GM12878 (cell line): ENCODE results near the gene ING5. TPM values are rescaled to one million over a fixed set of nuclear protein-coding genes. Genes with fewer than 3 reads are reported as not detected.

Experiments used
- ATAC-seq: fragments of 200-7000 bp; cut with Tn5 transposase; 3 replicates; pipeline ENCODE4 v1.9.1; 2020; ENCODE audit warnings: mild to moderate bottlenecking, moderate library complexity
- BruUV-seq: library from RNA; stranded (reverse); fragments of 400-500 nt; replicated peaks from 2 replicates; lab custom pipeline; 2021; lab: Mats Ljungman, UMichigan
- CTCF ChIA-PET: fragments of 300-600 bp; sonication (Branson Sonifier 250); formaldehyde crosslinking; extraction: SDS; loops from one replicate; lab custom pipeline; 2021; ENCODE audit warnings: inconsistent platforms; lab: Yijun Ruan, JAX
- POLR2A ChIA-PET: fragments of 350-600 bp; formaldehyde crosslinking; extraction: SDS; loops from one replicate; lab custom pipeline; 2021; ENCODE audit warnings: inconsistent platforms; lab: Charles Lee
- RAD21 ChIA-PET: fragments of 300-600 bp; sonication (Branson Sonifier 250); formaldehyde crosslinking; loops from one replicate; lab custom pipeline; 2023; ENCODE audit warnings: antibody characterized with exemption; ENCODE audit not compliant: unreplicated experiment; lab: Charles Lee
- SMC1A ChIA-PET: fragments of 300-600 bp; sonication (Branson Sonifier 250); formaldehyde crosslinking; loops from one replicate; lab custom pipeline; 2023; ENCODE audit not compliant: unreplicated experiment, uncharacterized antibody; lab: Charles Lee
- DNase-seq: peaks from one replicate; pipeline ENCODE4 v3.0.0-alpha.2; 2011; ENCODE audit warnings: low read depth, low spot score
- FAIRE-seq: peaks from 3 replicates; lab custom pipeline; 2011; peaks lifted over from hg19 to GRCh38; lab: Jason Lieb, UNC
- H2AFZ ChIP-seq: 2 replicates; pipeline ENCODE4 v1.6.0; 2011; ENCODE audit warnings: low read depth, low read length, control low read depth; ENCODE audit not compliant: control insufficient read depth
- H3K27ac ChIP-seq: 2 replicates; pipeline ENCODE4 v1.5.1; 2011; ENCODE audit warnings: control low read depth; ENCODE audit not compliant: control insufficient read depth, insufficient read depth
- H3K27me3 ChIP-seq, 2 experiments: replicated peaks in 1 of 2; 2 replicates each; pipeline versions ENCODE4 v1.6.0 to v1.6.1; 2011; ENCODE audit warnings: low read length in 1 of 2; ENCODE audit not compliant: control insufficient read depth in 2 of 2, insufficient read depth in 2 of 2
- H3K36me3 ChIP-seq, 2 experiments: 2 replicates each; pipeline ENCODE4 v1.5.1; 2011; ENCODE audit warnings: low read length in 1 of 2; ENCODE audit not compliant: control insufficient read depth in 2 of 2, insufficient read depth in 2 of 2
- H3K4me1 ChIP-seq: 2 replicates; pipeline ENCODE4 v1.6.1; 2011; ENCODE audit warnings: mild to moderate bottlenecking, low read length, moderate library complexity, mixed read lengths; ENCODE audit not compliant: control insufficient read depth, insufficient read depth
- H3K4me2 ChIP-seq: 2 replicates; pipeline ENCODE4 v1.6.0; 2011; ENCODE audit warnings: control low read depth; ENCODE audit not compliant: control insufficient read depth, insufficient read depth
- H3K4me3 ChIP-seq: fragments of 200-600 bp; sonication (generic); 2 replicates; pipeline ENCODE4 v1.5.1; 2016
- H3K79me2 ChIP-seq: 2 replicates; pipeline ENCODE4 v1.6.0; 2011; ENCODE audit warnings: low read length; ENCODE audit not compliant: control insufficient read depth, insufficient read depth
- H3K9ac ChIP-seq: 2 replicates; pipeline ENCODE4 v1.8.0; 2011; ENCODE audit warnings: low read length, control low read depth, mixed read lengths; ENCODE audit not compliant: control insufficient read depth, insufficient read depth
- H3K9me3 ChIP-seq: replicated peaks from 3 replicates; pipeline ENCODE4 v1.5.1; 2011; ENCODE audit warnings: mild to moderate bottlenecking, low read length; ENCODE audit not compliant: control insufficient read depth, insufficient read depth
- H4K20me1 ChIP-seq: 2 replicates; pipeline ENCODE4 v1.6.0; 2011; ENCODE audit not compliant: control insufficient read depth, insufficient read depth
- CBX5 ChIP-seq: sonication (generic); IDR thresholded peaks from 2 replicates; pipeline ENCODE4 v1.6.1; 2016; ENCODE audit warnings: low read depth, moderate library complexity, mild to moderate bottlenecking, inconsistent platforms
- CREB1 ChIP-seq: IDR thresholded peaks from 2 replicates; pipeline ENCODE4 v1.6.1; 2012; ENCODE audit warnings: low read depth, mild to moderate bottlenecking, inconsistent platforms
- CREM ChIP-seq: IDR thresholded peaks from 2 replicates; pipeline ENCODE4 v1.6.1; 2014; ENCODE audit warnings: antibody characterized with exemption, low read depth
- GABPA ChIP-seq: IDR thresholded peaks from 2 replicates; pipeline ENCODE4 v1.6.1; 2014; ENCODE audit warnings: antibody characterized with exemption, low read depth, mild to moderate bottlenecking, inconsistent platforms
- JUND ChIP-seq: IDR thresholded peaks from 2 replicates; pipeline ENCODE4 v1.6.1; 2012; ENCODE audit warnings: low read depth, mild to moderate bottlenecking, low read length, improper control_type of control experiment, moderate library complexity
- MLLT1 ChIP-seq: fragments of 450-650 bp; IDR thresholded peaks from 2 replicates; pipeline ENCODE4 v1.6.1; 2016; ENCODE audit warnings: mild to moderate bottlenecking
- PAX8 ChIP-seq: fragments of 450-650 bp; IDR thresholded peaks from 2 replicates; pipeline ENCODE4 v1.6.1; 2017; ENCODE audit warnings: mild to moderate bottlenecking, moderate library complexity
- RAD51 ChIP-seq: fragments of 450-650 bp; IDR thresholded peaks from 2 replicates; pipeline ENCODE4 v1.6.1; 2016; ENCODE audit warnings: moderate library complexity, mild to moderate bottlenecking, inconsistent platforms
- RUNX3 ChIP-seq: IDR thresholded peaks from 2 replicates; pipeline ENCODE4 v1.6.1; 2012; ENCODE audit warnings: low read length, inconsistent platforms
- STAT1 ChIP-seq: fragments of 450-650 bp; conservative IDR thresholded peaks from 2 replicates; pipeline ENCODE4 v1.6.1; 2014; ENCODE audit warnings: antibody characterized with exemption, mild to moderate bottlenecking
- WGBS: methylation state at CpG from one replicate; pipeline ENCODE4 v1.1.6; 2016; ENCODE audit warnings: low lambda C conversion rate; ENCODE audit not compliant: insufficient replicate concordance, insufficient coverage; ENCODE audit errors: missing lambda C conversion rate; 5-methylcytosine and 5-hydroxymethylcytosine counted together
- in situ Hi-C: fragments of 300-500 bp; cut with MboI; formaldehyde crosslinking; loops from 9 replicates; pipeline ENCODE4 v1.14.3; 2018; ENCODE audit warnings: mixed read lengths
- intact Hi-C: fragments of 100-400 bp; cut with micrococcal nuclease; formaldehyde crosslinking; loops from one replicate; pipeline ENCODE4 v1.14.2; 2022; ENCODE audit not compliant: unreplicated experiment
- polyA plus RNA-seq, 11 experiments: library from polyadenylated mRNA; depleted of rRNA in 4 of 11; unstranded in 6 of 11; stranded (reverse) in 5 of 11; fragments of >200 nt; fragmentation: Nextera tagmentation in 4 of 11; fragmentation: Illumina TruSeq in 1 of 11; extraction: Ambion mirVana in 4 of 11; extraction: Trizol in 1 of 11; gene quantifications; 1 replicate in 1 of 11; 2 replicates in 10 of 11; pipeline versions ENCODE4 v1.2.1 to v1.2.3, GENCODE V29; 2011 to 2016; ENCODE audit warnings: inconsistent platforms in 2 of 11, missing spikeins in 2 of 11, low read depth in 1 of 11
- total RNA-seq, 4 experiments: library from RNA; depleted of rRNA in 3 of 4; stranded (reverse); fragments of >200 nt in 3 of 4; fragmentation: Illumina TruSeq in 1 of 4; extraction: Trizol in 1 of 4; gene quantifications; 2 replicates each; pipeline versions ENCODE4 v1.2.1 to v1.2.3, GENCODE V29; 2013 to 2021
- TF ChIP-seq, protein P1 (sequence below): IDR thresholded peaks from 2 replicates; pipeline ENCODE4 v1.6.1; 2012; ENCODE audit warnings: low read depth, low read length, improper control_type of control experiment
- TF ChIP-seq, protein P2 (sequence below): IDR thresholded peaks from 2 replicates; pipeline ENCODE4 v1.6.1; 2011; ENCODE audit warnings: low read depth, mild to moderate bottlenecking, low read length, moderate library complexity, borderline replicate concordance; ENCODE audit errors: extremely low read depth

ING5 gene
- total and polyA plus RNA-seq, 10 of the 15 experiments (the other 5 are each of a cell fraction or from before 2014, with no cell fraction given): 10.0 to 46.1 (median 27.2) TPM

DNA sequence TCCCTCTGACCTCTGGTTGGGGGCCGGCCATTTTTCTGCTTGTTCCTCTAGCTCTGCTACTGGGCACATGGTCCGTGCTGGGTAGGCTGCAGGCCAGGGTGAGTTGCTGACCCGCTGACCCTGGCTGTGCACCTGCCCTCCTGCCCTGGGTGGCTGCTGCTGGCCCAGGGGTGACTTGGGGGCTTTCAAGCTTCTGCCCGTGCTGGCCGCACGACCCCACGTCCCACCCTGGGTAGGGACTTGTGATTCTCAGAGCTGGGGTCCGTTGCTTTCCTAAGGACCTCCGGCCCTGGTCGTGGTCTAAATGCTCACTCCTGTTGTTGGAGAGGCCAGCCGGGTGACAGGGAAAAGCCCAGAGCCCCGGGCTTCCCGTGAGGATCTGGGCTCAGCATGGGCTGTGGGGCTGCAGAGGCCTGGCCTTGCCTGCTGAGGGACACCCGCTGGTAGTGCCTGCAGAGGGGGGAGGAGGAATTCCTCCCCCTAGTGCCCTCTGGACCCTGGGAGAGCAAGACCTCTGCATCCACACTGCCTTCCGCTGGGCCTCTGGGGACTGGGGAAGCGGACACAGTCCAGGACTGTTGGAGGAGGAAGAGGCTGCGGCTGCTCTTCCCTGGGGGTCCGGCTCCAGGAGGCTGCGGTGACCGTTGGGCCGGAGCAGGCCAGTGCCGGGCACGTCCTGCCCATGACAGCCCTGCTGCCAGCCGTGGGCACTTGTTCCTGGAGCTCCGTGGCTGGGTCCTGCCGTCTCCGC lies 68.5 kb downstream of the ING5 start:
- ChIA-PET POLR2A (no interaction called here), CTCF (interaction anchor here (1.4 kb wide), 1 partner anchor 108 kb away, joined by 5 read pairs; no protein-coding TSS in a partner anchor)
- no peak for FAIRE-seq

DNA sequence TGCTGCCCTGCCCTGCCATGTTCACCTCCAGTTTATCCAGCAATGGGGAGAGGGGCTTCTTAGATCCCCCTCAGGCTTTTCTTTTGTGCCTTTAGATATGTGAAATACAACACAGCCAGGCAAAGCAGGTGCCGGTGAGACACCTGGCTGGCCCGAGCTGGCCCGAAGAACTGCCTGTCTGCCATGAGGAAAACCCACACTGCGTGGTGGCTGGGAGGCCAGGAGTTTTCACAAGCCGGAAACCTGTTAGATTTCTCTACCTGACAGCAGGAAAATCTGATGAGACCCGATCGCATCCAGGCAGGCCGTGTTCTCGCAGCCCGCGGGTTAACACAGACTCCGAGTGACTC lies 69.1 kb downstream of the ING5 start:
- no TSS peak for BruUV-seq
- H3K4me3 ChIP-seq: no peak overlapping the region
- no peaks in the 10 kb centered on the region for H3K79me2 ChIP-seq
- intact Hi-C loops (no loop called here), in situ Hi-C loops (no loop called here)
- DNase-seq (no peak), FAIRE-seq (no peak), ATAC-seq (no peak)
- no peaks in the 10 kb centered on the region for H3K9me3 ChIP-seq
- no peaks in the 10 kb centered on the region for H3K36me3 ChIP-seq
- H3K4me2 ChIP-seq: no peak overlapping the region
- ChIA-PET SMC1A (no interaction called here), POLR2A (no interaction called here), RAD21 (no interaction called here), CTCF (interaction anchor here (1.4 kb wide), 1 partner anchor 108 kb away, joined by 5 read pairs; no protein-coding TSS in a partner anchor)
- H3K9ac ChIP-seq: no peak overlapping the region
- no peak overlapping the region for H2AFZ ChIP-seq
- no peaks in the 10 kb centered on the region for H4K20me1 ChIP-seq
- WGBS: 89% methylated on average over 12 of the region's 12 CpGs
- peaks cover 15% of the 10 kb centered on the region for H3K4me1 ChIP-seq
- TF ChIP-seq GABPA: no peak
- TF ChIP-seq RAD51: no peak
- no peak for TF ChIP-seq RUNX3
- TF ChIP-seq, protein P1, sequence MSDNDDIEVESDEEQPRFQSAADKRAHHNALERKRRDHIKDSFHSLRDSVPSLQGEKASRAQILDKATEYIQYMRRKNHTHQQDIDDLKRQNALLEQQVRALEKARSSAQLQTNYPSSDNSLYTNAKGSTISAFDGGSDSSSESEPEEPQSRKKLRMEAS: no peak
- TF ChIP-seq, protein P2, sequence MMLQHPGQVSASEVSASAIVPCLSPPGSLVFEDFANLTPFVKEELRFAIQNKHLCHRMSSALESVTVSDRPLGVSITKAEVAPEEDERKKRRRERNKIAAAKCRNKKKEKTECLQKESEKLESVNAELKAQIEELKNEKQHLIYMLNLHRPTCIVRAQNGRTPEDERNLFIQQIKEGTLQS: no peak
- TF ChIP-seq JUND: no peak
- TF ChIP-seq MLLT1: no peak
- TF ChIP-seq CREM: no peak
- TF ChIP-seq STAT1: no peak
- no peak for TF ChIP-seq CREB1
- TF ChIP-seq CBX5: no peak
- H3K27ac ChIP-seq: no peak overlapping the region; the same call in 1 of the 2 replicates
- H3K27me3 ChIP-seq: no peaks in the 10 kb centered on the region

More for the DNA sequence above, 68.5 kb downstream of the ING5 start:
- Histone ChIP-seq H2AFZ (no peak overlapping the region), H4K20me1 (no peaks in the 10 kb centered on the region), H3K27ac (no peak overlapping the region), H3K4me2 (no peak overlapping the region), H3K9ac (no peak overlapping the region), H3K4me3 (no peak overlapping the region), H3K79me2 (no peaks in the 10 kb centered on the region), H3K9me3 (no peaks in the 10 kb centered on the region), H3K36me3 (no peaks in the 10 kb centered on the region), H3K4me1 (peaks cover 15% of the 10 kb centered on the region), H3K27me3 (no peaks in the 10 kb centered on the region)
- TF ChIP-seq PAX8: no peak
- intact Hi-C loops (no loop called here), in situ Hi-C loops (no loop called here)
- ATAC-seq (no peak), DNase-seq (no peak)
- 71% methylated on average over 23 of the region's 27 CpGs for WGBS
- RAD21 ChIA-PET: no interaction called here
- SMC1A ChIA-PET: no interaction called here
- no TSS peak for BruUV-seq
